ENCODE measurements around the gene ALOX5AP. TPM values are rescaled to one million over a fixed set of nuclear protein-coding genes. Genes with fewer than 3 reads are reported as not detected.

Gene ALOX5AP
- total and polyA plus RNA-seq, 4 donors, result 3.5 to 6.7 (median 4.1) TPM

GRCh38 chr13:30734439-30734838, 904 bp upstream of the ALOX5AP start:
- Histone ChIP-seq H3K4me3 (ENCODE audit: low read depth in 1 of 3, low read length in 3 of 3) (no peak overlapping the region), H3K27me3 (ENCODE audit: control insufficient read depth in 4 of 4, insufficient read depth in 4 of 4, low read length in 3 of 4) (no peaks in the 10 kb centered on the region), H3K27ac (ENCODE audit: low read depth in 1 of 2, low read length in 2 of 2) (no peak overlapping the region), H3K4me1 (ENCODE audit: control insufficient read depth in 4 of 4, insufficient read depth in 4 of 4, low read length in 3 of 4) (peaks cover 0 to 3% (median 0%) of the 10 kb centered on the region in 4 donors), H3K9ac (ENCODE audit: low read depth in 1 of 2, low read length in 2 of 2) (no peak overlapping the region), H3K36me3 (ENCODE audit: control insufficient read depth in 4 of 4, insufficient read depth in 3 of 4, low read depth in 1 of 4, low read length in 3 of 4) (no peaks in the 10 kb centered on the region), H3K9me3 (ENCODE audit: control insufficient read depth in 4 of 4, low read length in 3 of 4) (no peaks in the 10 kb centered on the region)
- DNase-seq (ENCODE audit: low spot score), result no peak
- WGBS, result 80% methylated on average over 1 of the region's 1 CpG
- TF ChIP-seq NR2F2 (IDR thresholded peaks at IDR 0.05) (no peak), RXRA (IDR thresholded peaks at IDR 0.05) (no peak), RAD21 (IDR thresholded peaks at IDR 0.05) (no peak), YY1 (IDR thresholded peaks at IDR 0.05) (no peak), EGR1 (IDR thresholded peaks at IDR 0.05; ENCODE audit: low read depth in 2 of 2) (no peak), REST (IDR thresholded peaks at IDR 0.05) (no peak), GABPA (IDR thresholded peaks at IDR 0.05 in 1 of 2, conservative IDR thresholded peaks at IDR 0.05 in 1 of 2) (no peak), MAX (IDR thresholded peaks at IDR 0.05) (no peak), CTCF (IDR thresholded peaks at IDR 0.05; ENCODE audit: low read depth, low read length, missing input control) (no peak), JUND (IDR thresholded peaks at IDR 0.05) (no peak), SP1 (IDR thresholded peaks at IDR 0.05) (no peak), ATF3 (IDR thresholded peaks at IDR 0.05) (no peak), ZBTB33 (IDR thresholded peaks at IDR 0.05) (no peak), HNF4A (conservative IDR thresholded peaks at IDR 0.05) (no peak), FOXA2 (IDR thresholded peaks at IDR 0.05) (no peak), FOXA1 (IDR thresholded peaks at IDR 0.05) (no peak), TAF1 (conservative IDR thresholded peaks at IDR 0.05) (no peak)

GRCh38 chr13:30735872-30736175, 481 bp downstream of the ALOX5AP start:
- no peaks in the 10 kb centered on the region for H3K36me3 ChIP-seq (ENCODE audit: control insufficient read depth in 4 of 4, insufficient read depth in 3 of 4, low read depth in 1 of 4, low read length in 3 of 4)
- H3K4me1 ChIP-seq (ENCODE audit: control insufficient read depth in 4 of 4, insufficient read depth in 4 of 4, low read length in 3 of 4), result no peaks in the 10 kb centered on the region
- no peaks in the 10 kb centered on the region for H3K27me3 ChIP-seq (ENCODE audit: control insufficient read depth in 4 of 4, insufficient read depth in 4 of 4, low read length in 3 of 4)
- no peaks in the 10 kb centered on the region for H3K9me3 ChIP-seq (ENCODE audit: control insufficient read depth in 4 of 4, low read length in 3 of 4)
- no peak overlapping the region for H3K4me3 ChIP-seq (ENCODE audit: low read depth in 1 of 3, low read length in 3 of 3)
- peak overlapping the region; percentile 25 to 33 for H3K27ac ChIP-seq (ENCODE audit: low read depth in 1 of 2, low read length in 2 of 2)
- no peak for DNase-seq (ENCODE audit: low spot score)
- WGBS, result 84% methylated on average over 2 of the region's 2 CpGs
- H3K9ac ChIP-seq (ENCODE audit: low read depth in 1 of 2, low read length in 2 of 2), result peak overlapping the region in 1 of 2 donors; percentile 44
- TF ChIP-seq FOXA2 (IDR thresholded peaks at IDR 0.05), result no peak
- no peak for TF ChIP-seq HNF4G (IDR thresholded peaks at IDR 0.05)
- TF ChIP-seq GABPA (IDR thresholded peaks at IDR 0.05 in 1 of 2, conservative IDR thresholded peaks at IDR 0.05 in 1 of 2), result no peak
- no peak for TF ChIP-seq ZBTB33 (IDR thresholded peaks at IDR 0.05)
- no peak for TF ChIP-seq RAD21 (IDR thresholded peaks at IDR 0.05)
- no peak for TF ChIP-seq MAX (IDR thresholded peaks at IDR 0.05)
- TF ChIP-seq REST (IDR thresholded peaks at IDR 0.05), result no peak
- TF ChIP-seq HNF4A (conservative IDR thresholded peaks at IDR 0.05), result no peak
- no peak for TF ChIP-seq YY1 (IDR thresholded peaks at IDR 0.05)
- no peak for TF ChIP-seq EGR1 (IDR thresholded peaks at IDR 0.05; ENCODE audit: low read depth in 2 of 2)
- no peak for TF ChIP-seq JUND (IDR thresholded peaks at IDR 0.05)
- TF ChIP-seq TAF1 (conservative IDR thresholded peaks at IDR 0.05), result no peak
- TF ChIP-seq RXRA (IDR thresholded peaks at IDR 0.05), result no peak
- TF ChIP-seq FOXA1 (IDR thresholded peaks at IDR 0.05), result no peak

All from liver (tissue), 9 donors.